GM12891 (cell line): ENCODE results near the gene CAPSL.
"Not testable (repeated sequence)": the region's sequence is repeated elsewhere in the genome, so short reads cannot be mapped to it uniquely, and the experiment has no call there.

Source experiments
- DNase-seq: peaks from one replicate; pipeline ENCODE4 v3.0.0; 2011; ENCODE audit warnings: low spot score; ENCODE audit not compliant: insufficient read length
- FAIRE-seq: peaks from 2 replicates; lab custom pipeline; 2011; peaks lifted over from hg19 to GRCh38; lab: Jason Lieb, UNC
- PAX5 ChIP-seq: IDR thresholded peaks from 2 replicates; pipeline ENCODE4 v1.6.1; 2011; ENCODE audit warnings: low read length, moderate library complexity, mild to moderate bottlenecking; ENCODE audit not compliant: insufficient read depth, severe bottlenecking
- POLR2A ChIP-seq: IDR thresholded peaks from 2 replicates; pipeline ENCODE4 v1.6.1; 2011; ENCODE audit warnings: low read depth, low read length, control low read depth
- POLR2AphosphoS5 ChIP-seq: IDR thresholded peaks from 2 replicates; pipeline ENCODE4 v1.6.1; 2011; ENCODE audit warnings: low read depth, low read length, control low read depth
- POU2F2 ChIP-seq: IDR thresholded peaks from 2 replicates; pipeline ENCODE4 v1.6.1; 2011; ENCODE audit warnings: low read depth, mild to moderate bottlenecking, control low read depth, low read length, moderate library complexity
- SPI1 ChIP-seq: IDR thresholded peaks from 2 replicates; pipeline ENCODE4 v1.6.1; 2011; ENCODE audit warnings: low read depth, low read length, control low read depth
- TAF1 ChIP-seq: IDR thresholded peaks from 2 replicates; pipeline ENCODE4 v1.6.1; 2011; ENCODE audit warnings: low read depth, low read length, control low read depth

Gene CAPSL

GRCh38 chr5:35859101-35859661 lies 79.2 kb downstream of the CAPSL start:
- DNase-seq: no peak
- no peak for TF ChIP-seq POLR2A
- TF ChIP-seq SPI1: no peak
- TF ChIP-seq POU2F2: no peak
- no peak for TF ChIP-seq TAF1
- no peak for TF ChIP-seq PAX5
- TF ChIP-seq POLR2AphosphoS5: no peak

GRCh38 chr5:35857606-35858205 lies 80.7 kb downstream of the CAPSL start:
- DNase-seq (no peak), FAIRE-seq (peak; percentile 58)
- TF ChIP-seq POLR2AphosphoS5 (no peak), TAF1 (no peak), POLR2A (no peak), POU2F2 (no peak), PAX5 (no peak), SPI1 (no peak)

More at GRCh38 chr5:35859101-35859661, 79.2 kb downstream of the CAPSL start:
- FAIRE-seq: no peak

GRCh38 chr5:35856765-35857351 lies 81.6 kb downstream of the CAPSL start, which contains the start of gene IL7R:
IL7R (plus strand) TSS chr5:35856891; CDS start chr5:35856978, 87 bp downstream.
- TF ChIP-seq POLR2A (no peak), SPI1 (peak; percentile 81)
- FAIRE-seq: no peak
- no peak for DNase-seq

- DNase-seq, FAIRE-seq: not testable (repeated sequence)
These were observed 82.1 kb downstream of the CAPSL start for GRCh38 chr5:35856186-35856764.

- TF ChIP-seq POU2F2 (no peak), POLR2A (no peak), PAX5 (no peak), SPI1 (no peak), POLR2AphosphoS5 (no peak), TAF1 (no peak)
- FAIRE-seq (no peak), DNase-seq (no peak)
These were observed 83.2 kb downstream of the CAPSL start for GRCh38 chr5:35855187-35855586.
